ENCODE measurements around the gene GRK2. TPM values are rescaled to one million over a fixed set of nuclear protein-coding genes. Genes with fewer than 3 reads are reported as not detected.

The GRK2 gene
- total and polyA plus RNA-seq, 2 donors (not counting 3 experiments of a cell fraction or from before 2014, with no cell fraction given): 57.9 to 62.3 TPM

- Histone ChIP-seq H2AFZ (ENCODE audit: low read depth, low read length) (no peak overlapping the region), H3K9me1 (replicated peaks; ENCODE audit: control insufficient read depth, extremely low read depth, insufficient read depth, low read length) (no peaks in the 10 kb centered on the region), H3K36me3 (ENCODE audit: control insufficient read depth in 2 of 2, extremely low read depth in 1 of 2, insufficient read depth in 2 of 2, low read length in 2 of 2) (peaks cover 0 to 2% of the 10 kb centered on the region in 2 experiments), H4K20me1 (replicated peaks; ENCODE audit: control insufficient read depth, extremely low read depth, insufficient read depth, low read length) (no peaks in the 10 kb centered on the region), H3K9ac (replicated peaks; ENCODE audit: extremely low read depth, insufficient read depth, low read length) (no peak overlapping the region), H3K27me3 (ENCODE audit: control insufficient read depth in 2 of 2, insufficient read depth in 2 of 2, low read length in 2 of 2) (no peaks in the 10 kb centered on the region), H3K4me3 (replicated peaks in 1 of 3; ENCODE audit: insufficient read depth in 1 of 3, low read depth in 1 of 3, low read length in 3 of 3) (no peak overlapping the region), H3K79me2 (ENCODE audit: control insufficient read depth, insufficient read depth, low read length) (no peaks in the 10 kb centered on the region), H3K27ac (ENCODE audit: insufficient read depth, low read depth, low read length) (no peak overlapping the region), H3K4me2 (ENCODE audit: insufficient read depth, low read length) (no peak overlapping the region), H3K9me3 (replicated peaks; ENCODE audit: control insufficient read depth, insufficient read depth, low read length) (no peaks in the 10 kb centered on the region), H3K4me1 (ENCODE audit: control insufficient read depth, extremely low read depth, insufficient read depth, low read length) (peaks cover 6% of the 10 kb centered on the region)
- ChIA-PET POLR2A (interaction anchor here (1.5 kb wide), 1 partner anchor 13 kb away, joined by 6 read pairs; the partner anchor contains the start of gene SSH3), CTCF (interaction anchor here (0.6 to 9.2 kb wide), 8 partner anchors 24 to 293 kb away, joined by 3 to 83 read pairs (median 4); partner anchors contain the start of gene ANKRD13D)
- dilution Hi-C loops (cut with MboI; ENCODE audit: extremely low pct_ligation_motif_present, low sequenced_read_pairs): no loop called here
- DNase-seq (ENCODE audit: low read depth, low spot score) (no peak), FAIRE-seq (no peak)
- intact Hi-C loops (cut with micrococcal nuclease): no loop called here
- TF ChIP-seq JUN (IDR thresholded peaks at IDR 0.05; ENCODE audit: borderline replicate concordance, insufficient read depth, insufficient read length, low read depth) (no peak), MYC (IDR thresholded peaks at IDR 0.05; ENCODE audit: low read depth, low read length) (no peak), GATA2 (IDR thresholded peaks at IDR 0.05; ENCODE audit: insufficient read depth, insufficient read length, low read depth, low read length) (no peak), MAX (IDR thresholded peaks at IDR 0.05; ENCODE audit: insufficient read depth, insufficient read length) (no peak), FOS (IDR thresholded peaks at IDR 0.05; ENCODE audit: borderline replicate concordance, insufficient read depth, low read length) (no peak), POLR2A (IDR thresholded peaks at IDR 0.05; ENCODE audit: low read depth, low read length) (no peak), EZH2 (IDR thresholded peaks at IDR 0.05; ENCODE audit: borderline replicate concordance, low read depth, low read length, severe bottlenecking) (no peak), POLR2AphosphoS5 (IDR thresholded peaks at IDR 0.05; ENCODE audit: insufficient read depth, low read depth, low read length) (no peak)
- TF ChIP-seq, protein P1, sequence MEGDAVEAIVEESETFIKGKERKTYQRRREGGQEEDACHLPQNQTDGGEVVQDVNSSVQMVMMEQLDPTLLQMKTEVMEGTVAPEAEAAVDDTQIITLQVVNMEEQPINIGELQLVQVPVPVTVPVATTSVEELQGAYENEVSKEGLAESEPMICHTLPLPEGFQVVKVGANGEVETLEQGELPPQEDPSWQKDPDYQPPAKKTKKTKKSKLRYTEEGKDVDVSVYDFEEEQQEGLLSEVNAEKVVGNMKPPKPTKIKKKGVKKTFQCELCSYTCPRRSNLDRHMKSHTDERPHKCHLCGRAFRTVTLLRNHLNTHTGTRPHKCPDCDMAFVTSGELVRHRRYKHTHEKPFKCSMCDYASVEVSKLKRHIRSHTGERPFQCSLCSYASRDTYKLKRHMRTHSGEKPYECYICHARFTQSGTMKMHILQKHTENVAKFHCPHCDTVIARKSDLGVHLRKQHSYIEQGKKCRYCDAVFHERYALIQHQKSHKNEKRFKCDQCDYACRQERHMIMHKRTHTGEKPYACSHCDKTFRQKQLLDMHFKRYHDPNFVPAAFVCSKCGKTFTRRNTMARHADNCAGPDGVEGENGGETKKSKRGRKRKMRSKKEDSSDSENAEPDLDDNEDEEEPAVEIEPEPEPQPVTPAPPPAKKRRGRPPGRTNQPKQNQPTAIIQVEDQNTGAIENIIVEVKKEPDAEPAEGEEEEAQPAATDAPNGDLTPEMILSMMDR (IDR thresholded peaks at IDR 0.05; ENCODE audit: extremely low read depth in 1 of 2, insufficient read depth in 1 of 2, low read depth in 1 of 2, low read length in 2 of 2): no peak
- no TSS peak for BruUV-seq (replicated peaks)
Observed at GRCh38 chr11:67315325-67315909, 49.1 kb downstream of the GRK2 start.
